Common myeloid progenitor, CD34-positive (primary cell): Measurements from ENCODE around the gene LRP1B.

ENCODE experiments used
- CTCF ChIA-PET: fragments of 350-600 bp; sonication (Branson Sonifier 250); formaldehyde crosslinking; loops from one replicate; lab custom pipeline; 2021; ENCODE audit warnings: antibody characterized with exemption; lab: Charles Lee
- POLR2A ChIA-PET: fragments of 350-600 bp; sonication (Branson Sonifier 250); formaldehyde crosslinking; loops from one replicate; lab custom pipeline; 2021; ENCODE audit warnings: antibody characterized with exemption; lab: Charles Lee
- DNase-seq, 3 donors: peaks; one replicate each; pipeline versions ENCODE4 v3.0.0 to v3.0.0-alpha.2; 2013
- H3K27ac ChIP-seq, 2 experiments: 1 replicate in 1 of 2; 2 replicates in 1 of 2; pipeline ENCODE4 v1.7.0; 2013; ENCODE audit warnings: inconsistent platforms in 2 of 2, low read length in 2 of 2, mild to moderate bottlenecking in 2 of 2, low read depth in 1 of 2, moderate library complexity in 1 of 2; ENCODE audit not compliant: severe bottlenecking in 2 of 2, insufficient read depth in 1 of 2, poor library complexity in 1 of 2
- H3K27me3 ChIP-seq, 5 experiments: replicated peaks in 2 of 5; 1 replicate in 3 of 5; 2 replicates in 2 of 5; pipeline versions ENCODE4 v1.6.1 to v1.7.0; 2013; ENCODE audit warnings: low read length in 4 of 5, mild to moderate bottlenecking in 2 of 5, moderate library complexity in 2 of 5, inconsistent platforms in 1 of 5; ENCODE audit not compliant: insufficient read depth in 5 of 5, control insufficient read depth in 4 of 5
- H3K36me3 ChIP-seq, 4 experiments: 1 replicate in 2 of 4; 2 replicates in 2 of 4; pipeline versions ENCODE4 v1.6.1 to v1.7.0; 2013; ENCODE audit warnings: low read length in 3 of 4, control low read depth in 1 of 4, mild to moderate bottlenecking in 1 of 4; ENCODE audit not compliant: control insufficient read depth in 4 of 4, insufficient read depth in 4 of 4
- H3K4me1 ChIP-seq, 4 experiments: 1 replicate in 3 of 4; 2 replicates in 1 of 4; pipeline versions ENCODE4 v1.6.1 to v1.7.1; 2013; ENCODE audit warnings: low read length in 3 of 4, mild to moderate bottlenecking in 3 of 4, control low read depth in 1 of 4, inconsistent platforms in 1 of 4, moderate library complexity in 1 of 4; ENCODE audit not compliant: control insufficient read depth in 4 of 4, insufficient read depth in 4 of 4; ENCODE audit errors: control extremely low read depth in 1 of 4
- H3K4me3 ChIP-seq, 7 experiments: 1 replicate in 4 of 7; 2 replicates in 3 of 7; pipeline versions ENCODE4 v1.5.1 to v1.7.0; 2013; ENCODE audit warnings: mild to moderate bottlenecking in 7 of 7, low read length in 6 of 7, moderate library complexity in 6 of 7, inconsistent platforms in 2 of 7, low read depth in 2 of 7, control low read depth in 1 of 7; ENCODE audit not compliant: insufficient read depth in 4 of 7, control insufficient read depth in 1 of 7; ENCODE audit errors: extremely low read depth in 1 of 7
- H3K9me3 ChIP-seq, 5 experiments: 1 replicate in 4 of 5; 2 replicates in 1 of 5; pipeline versions ENCODE4 v1.6.1 to v1.7.1; 2013; ENCODE audit warnings: low read length in 4 of 5, mild to moderate bottlenecking in 2 of 5, inconsistent platforms in 1 of 5, low read depth in 1 of 5, moderate library complexity in 1 of 5; ENCODE audit not compliant: control insufficient read depth in 4 of 5, insufficient read depth in 2 of 5; ENCODE audit errors: control extremely low read depth in 1 of 5
- WGBS: methylation state at CpG from one replicate; pipeline ENCODE4 v1.1.5; 2013; ENCODE audit not compliant: insufficient coverage; 5-methylcytosine and 5-hydroxymethylcytosine counted together

The LRP1B gene

GRCh38 chr2:140200764-140201163 lies 1930.1 kb downstream of the LRP1B start:
- WGBS, result no CpG with 5 or more reads among the region's 2 CpGs
- no peak for DNase-seq
- Histone ChIP-seq H3K27me3 (no peaks in the 10 kb centered on the region), H3K4me1 (no peaks in the 10 kb centered on the region), H3K36me3 (no peaks in the 10 kb centered on the region), H3K9me3 (no peaks in the 10 kb centered on the region), H3K27ac (no peak overlapping the region), H3K4me3 (no peak overlapping the region)
- CTCF ChIA-PET, result no interaction called here
- POLR2A ChIA-PET, result interaction anchor here (0.6 kb wide), 1 partner anchor 129 kb away, joined by 3 read pairs; no protein-coding TSS in a partner anchor

- no peaks in the 10 kb centered on the region for H3K4me1 ChIP-seq
- no peak overlapping the region for H3K27ac ChIP-seq
- CTCF ChIA-PET, result no interaction called here
- no peak for DNase-seq
- POLR2A ChIA-PET, result interaction anchor here (0.6 kb wide), 1 partner anchor 129 kb away, joined by 3 read pairs; no protein-coding TSS in a partner anchor
- H3K9me3 ChIP-seq, result no peaks in the 10 kb centered on the region
- no peaks in the 10 kb centered on the region for H3K27me3 ChIP-seq
- WGBS, result no CpG with 5 or more reads among the region's 1 CpG
- H3K36me3 ChIP-seq, result no peaks in the 10 kb centered on the region
- no peak overlapping the region for H3K4me3 ChIP-seq
Observed at GRCh38 chr2:140200307-140200706, 1930.5 kb downstream of the LRP1B start.

- WGBS, result no CpG with 5 or more reads among the region's 1 CpG
- Histone ChIP-seq H3K36me3 (no peaks in the 10 kb centered on the region), H3K9me3 (no peaks in the 10 kb centered on the region), H3K4me3 (no peak overlapping the region), H3K4me1 (no peaks in the 10 kb centered on the region), H3K27me3 (no peaks in the 10 kb centered on the region), H3K27ac (no peak overlapping the region)
- no peak for DNase-seq
- POLR2A ChIA-PET, result no interaction called here
- CTCF ChIA-PET, result no interaction called here
Observed at GRCh38 chr2:140199312-140199711, 1931.5 kb downstream of the LRP1B start.

DNA sequence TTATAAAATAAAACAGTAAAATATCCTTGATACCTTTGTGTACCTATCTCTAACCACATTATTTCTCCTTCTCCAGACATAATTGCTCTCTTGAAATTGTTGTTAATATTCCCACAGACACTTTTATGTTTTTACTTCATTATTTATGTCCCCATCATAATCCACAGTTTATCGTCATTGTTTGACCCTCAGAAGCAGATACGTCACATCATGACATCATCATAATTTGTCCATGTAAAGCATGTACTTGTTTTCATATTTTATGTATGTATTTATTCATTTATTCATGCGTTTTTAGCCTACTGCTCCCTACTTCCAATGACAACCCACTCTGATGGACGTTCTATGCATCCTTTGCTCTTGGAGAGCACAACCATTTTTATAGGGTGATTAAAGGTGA lies 1943.7 kb downstream of the LRP1B start:
- no peaks in the 10 kb centered on the region for H3K4me1 ChIP-seq
- H3K36me3 ChIP-seq, result no peaks in the 10 kb centered on the region
- ChIA-PET POLR2A (no interaction called here), CTCF (no interaction called here)
- no peak for DNase-seq
- no peaks in the 10 kb centered on the region for H3K27me3 ChIP-seq
- H3K27ac ChIP-seq, result no peak overlapping the region
- 100% methylated on average over 2 of the region's 4 CpGs for WGBS
- H3K4me3 ChIP-seq, result no peak overlapping the region
- peaks cover 0 to 1% (median 0%) of the 10 kb centered on the region in 5 experiments for H3K9me3 ChIP-seq

GRCh38 chr2:140186313-140186712 lies 1944.5 kb downstream of the LRP1B start:
- H3K27ac ChIP-seq, result no peak overlapping the region
- no peak for DNase-seq
- no peaks in the 10 kb centered on the region for H3K27me3 ChIP-seq
- POLR2A ChIA-PET, result no interaction called here
- no peaks in the 10 kb centered on the region for H3K36me3 ChIP-seq
- no peak overlapping the region for H3K4me3 ChIP-seq
- H3K4me1 ChIP-seq, result no peaks in the 10 kb centered on the region
- 100% methylated on average over 4 of the region's 4 CpGs for WGBS
- CTCF ChIA-PET, result no interaction called here
- H3K9me3 ChIP-seq, result peaks cover 0 to 1% (median 0%) of the 10 kb centered on the region in 5 experiments

DNA sequence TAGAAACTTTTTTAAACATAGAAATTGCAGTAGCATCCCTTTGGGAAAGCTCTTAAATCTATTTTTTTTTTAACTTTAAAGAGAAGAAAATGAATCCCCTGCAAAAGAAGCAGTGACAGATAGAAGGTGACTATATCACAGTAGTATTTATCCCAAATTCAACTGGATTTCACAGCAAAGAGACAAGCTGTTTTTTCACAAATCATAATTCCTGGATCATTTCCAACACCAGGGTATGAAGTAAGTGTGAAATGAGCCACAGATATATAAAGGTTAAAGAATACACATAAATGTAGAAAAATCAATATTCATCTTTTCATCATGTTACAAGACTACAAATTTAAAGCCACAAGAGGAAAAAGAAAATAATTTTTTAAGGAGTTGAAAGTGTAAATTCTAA lies 1945.7 kb downstream of the LRP1B start:
- H3K4me1 ChIP-seq, result no peaks in the 10 kb centered on the region
- POLR2A ChIA-PET, result no interaction called here
- CTCF ChIA-PET, result no interaction called here
- H3K4me3 ChIP-seq, result no peak overlapping the region
- no peaks in the 10 kb centered on the region for H3K27me3 ChIP-seq
- no peak overlapping the region for H3K27ac ChIP-seq
- H3K9me3 ChIP-seq, result peaks cover 0 to 1% (median 0%) of the 10 kb centered on the region in 5 experiments
- no peak for DNase-seq
- H3K36me3 ChIP-seq, result no peaks in the 10 kb centered on the region

DNA sequence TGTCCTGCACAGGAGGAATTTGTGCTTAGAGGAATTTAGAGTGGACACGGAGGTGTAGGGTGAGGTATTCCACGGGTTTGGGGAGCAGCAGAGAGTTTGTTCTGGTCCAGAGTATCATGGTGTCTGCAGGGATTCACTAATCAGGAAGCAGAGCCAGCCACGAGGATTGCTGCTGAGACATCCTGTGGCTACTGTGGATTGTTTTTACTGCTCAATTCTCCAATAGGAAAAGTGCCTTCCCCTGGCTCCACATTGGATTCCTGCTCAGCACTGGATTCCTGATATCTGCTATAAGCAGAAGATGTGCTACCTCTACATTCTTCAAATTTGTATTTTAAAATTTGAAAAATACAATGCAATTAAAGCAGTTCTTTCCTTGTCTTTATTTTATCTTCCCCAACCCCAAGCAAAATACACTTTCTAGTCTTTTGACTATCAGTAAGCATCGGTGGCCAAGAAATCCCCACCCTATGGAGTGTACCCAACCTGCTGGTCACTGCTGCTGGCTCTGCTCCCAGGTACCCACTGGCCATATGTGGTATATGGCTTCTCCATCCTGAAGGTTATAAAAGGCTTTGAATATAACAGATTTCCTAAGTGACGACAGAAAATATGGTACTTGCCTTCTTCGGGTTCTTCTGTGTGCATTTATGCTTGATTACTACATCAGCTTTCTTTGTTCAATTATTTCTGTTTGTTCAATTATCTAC lies 1947.6 kb downstream of the LRP1B start:
- Histone ChIP-seq H3K36me3 (no peaks in the 10 kb centered on the region), H3K4me3 (no peak overlapping the region), H3K27ac (no peak overlapping the region), H3K9me3 (peaks cover 0 to 1% (median 0%) of the 10 kb centered on the region in 5 experiments), H3K4me1 (no peaks in the 10 kb centered on the region), H3K27me3 (no peaks in the 10 kb centered on the region)
- WGBS, result 90% methylated on average over 2 of the region's 6 CpGs
- no peak for DNase-seq
- ChIA-PET CTCF (no interaction called here), POLR2A (no interaction called here)
